Measurements from ENCODE around the gene FOXJ1. TPM values are rescaled to one million over a fixed set of nuclear protein-coding genes. Genes with fewer than 3 reads are reported as not detected.

FOXJ1 gene
- total RNA-seq, 2 donors from 2014 or later = 0.33 to 3.4 TPM

GRCh38 chr17:76160896-76161528 lies 20.0 kb upstream of the FOXJ1 start:
- no peak for DNase-seq
- no peak for ATAC-seq
- Histone ChIP-seq H3K4me3 (no peak overlapping the region), H3K27ac (no peak overlapping the region), H3K9me3 (no peaks in the 10 kb centered on the region), H3K27me3 (no peaks in the 10 kb centered on the region), H3K4me1 (no peaks in the 10 kb centered on the region), H3K36me3 (replicated peaks in 1 of 2; ENCODE audit: insufficient read depth in 1 of 2, low read depth in 2 of 2) (no peaks in the 10 kb centered on the region)
- intact Hi-C loops (cut with DNase I) = no loop called here
- 70 to 72% methylated on average over 8 of the region's 8 CpGs for WGBS, 2 donors
- TF ChIP-seq POLR2A (IDR thresholded peaks at IDR 0.05) (no peak), CTCF (IDR thresholded peaks at IDR 0.05) (no peak)

DNA sequence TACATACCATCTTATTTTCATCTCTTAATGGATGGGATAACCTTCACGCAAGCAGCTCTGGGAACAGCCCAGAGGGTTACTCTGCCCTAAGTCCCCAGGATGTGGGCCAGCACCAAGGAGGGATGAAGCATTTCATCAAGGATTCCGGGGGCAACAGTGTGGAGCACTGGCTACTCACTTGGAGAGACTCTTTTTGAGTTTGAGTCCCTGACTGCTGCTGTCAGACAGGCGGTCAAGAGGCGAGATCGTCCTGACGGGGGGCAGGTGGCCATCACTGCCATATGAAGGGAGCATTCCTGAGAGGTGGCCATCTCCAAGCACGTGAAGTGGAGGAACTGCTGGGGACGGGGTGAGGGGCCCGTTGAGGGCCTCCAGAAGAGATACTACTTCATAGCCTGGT lies 18.1 kb upstream of the FOXJ1 start:
- Histone ChIP-seq H3K9me3 (no peaks in the 10 kb centered on the region), H3K27ac (no peak overlapping the region), H3K4me1 (no peaks in the 10 kb centered on the region), H3K4me3 (no peak overlapping the region), H3K36me3 (replicated peaks in 1 of 2; ENCODE audit: insufficient read depth in 1 of 2, low read depth in 2 of 2) (no peaks in the 10 kb centered on the region), H3K27me3 (no peaks in the 10 kb centered on the region)
- ATAC-seq = no peak
- no peak for TF ChIP-seq POLR2A (IDR thresholded peaks at IDR 0.05)
- TF ChIP-seq CTCF (IDR thresholded peaks at IDR 0.05) = no peak
- no peak for DNase-seq
- 72 to 73% methylated on average over 9 of the region's 9 CpGs for WGBS, 2 donors
- intact Hi-C loops (cut with DNase I) = no loop called here

- H3K4me1 ChIP-seq = no peaks in the 10 kb centered on the region
- DNase-seq (no peak), ATAC-seq (no peak)
- 77 to 78% methylated on average over 5 of the region's 5 CpGs for WGBS, 2 donors
- TF ChIP-seq CTCF (IDR thresholded peaks at IDR 0.05) = no peak
- TF ChIP-seq POLR2A (IDR thresholded peaks at IDR 0.05) = no peak
- intact Hi-C loops (cut with DNase I) = no loop called here
- no peak overlapping the region for H3K4me3 ChIP-seq
- H3K27me3 ChIP-seq = no peaks in the 10 kb centered on the region
- no peak overlapping the region for H3K27ac ChIP-seq
- H3K36me3 ChIP-seq (replicated peaks in 1 of 2; ENCODE audit: insufficient read depth in 1 of 2, low read depth in 2 of 2) = no peaks in the 10 kb centered on the region
- no peaks in the 10 kb centered on the region for H3K9me3 ChIP-seq
Observed at GRCh38 chr17:76157759-76158158, 16.7 kb upstream of the FOXJ1 start.

GRCh38 chr17:76156662-76156991 lies 15.6 kb upstream of the FOXJ1 start:
- no peak overlapping the region for H3K27ac ChIP-seq
- no peak for DNase-seq
- H3K36me3 ChIP-seq (replicated peaks in 1 of 2; ENCODE audit: insufficient read depth in 1 of 2, low read depth in 2 of 2) = no peaks in the 10 kb centered on the region
- TF ChIP-seq POLR2A (IDR thresholded peaks at IDR 0.05) (no peak), CTCF (IDR thresholded peaks at IDR 0.05) (no peak)
- WGBS, 2 donors = 70 to 74% methylated on average over 7 to 8 of the region's 8 CpGs
- H3K4me1 ChIP-seq = no peaks in the 10 kb centered on the region
- H3K27me3 ChIP-seq = no peaks in the 10 kb centered on the region
- H3K9me3 ChIP-seq = no peaks in the 10 kb centered on the region
- intact Hi-C loops (cut with DNase I) = no loop called here
- ATAC-seq = no peak
- no peak overlapping the region for H3K4me3 ChIP-seq

- H3K4me3 ChIP-seq = no peak overlapping the region
- 72% methylated on average over 13 of the region's 13 CpGs for WGBS, 2 donors
- H3K9me3 ChIP-seq = no peaks in the 10 kb centered on the region
- H3K27me3 ChIP-seq = no peaks in the 10 kb centered on the region
- no peak overlapping the region for H3K27ac ChIP-seq
- no peaks in the 10 kb centered on the region for H3K4me1 ChIP-seq
- intact Hi-C loops (cut with DNase I) = no loop called here
- H3K36me3 ChIP-seq (replicated peaks in 1 of 2; ENCODE audit: insufficient read depth in 1 of 2, low read depth in 2 of 2) = no peaks in the 10 kb centered on the region
- ATAC-seq (no peak), DNase-seq (no peak)
- TF ChIP-seq POLR2A (IDR thresholded peaks at IDR 0.05) (no peak), CTCF (IDR thresholded peaks at IDR 0.05) (no peak)
Observed at GRCh38 chr17:76155988-76156661, 15.1 kb upstream of the FOXJ1 start.

Measured in body of pancreas (tissue), 4 donors.